ENCODE results near the gene PLEKHA6. TPM values are rescaled to one million over a fixed set of nuclear protein-coding genes. Genes with fewer than 3 reads are reported as not detected.

The PLEKHA6 gene
- total and polyA plus RNA-seq, 2 experiments from 2014 or later, result 2.8 to 6.2 TPM

DNA sequence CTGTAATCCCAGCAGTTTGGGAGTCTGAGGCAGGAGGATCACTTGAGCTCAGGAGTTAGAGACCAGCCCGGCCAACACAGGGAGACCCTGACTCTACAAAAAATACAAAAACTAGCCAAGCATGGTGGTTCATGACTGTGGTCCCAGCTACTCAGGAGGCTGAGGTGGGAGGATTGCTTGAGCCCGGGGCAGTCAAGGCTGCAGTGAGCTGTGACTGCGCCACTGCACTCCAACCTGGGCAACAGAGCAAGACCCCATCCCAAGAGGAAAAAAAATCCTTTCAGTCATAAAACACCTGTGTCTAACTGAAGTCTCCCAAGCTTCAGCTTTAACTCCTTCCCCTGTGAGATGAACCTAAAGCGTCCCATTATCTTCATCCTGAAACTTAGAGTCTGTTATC is 112.9 kb downstream of the PLEKHA6 start:
- no peak for TF ChIP-seq ZNF114 (CRISPR knock-in tag; IDR thresholded peaks at IDR 0.05)
- TF ChIP-seq EZH2phosphoT487 (IDR thresholded peaks at IDR 0.05; ENCODE audit: unreplicated experiment), result no peak
- TF ChIP-seq JUNB (IDR thresholded peaks at IDR 0.05; ENCODE audit: unreplicated experiment), result no peak
- TF ChIP-seq, protein P1, sequence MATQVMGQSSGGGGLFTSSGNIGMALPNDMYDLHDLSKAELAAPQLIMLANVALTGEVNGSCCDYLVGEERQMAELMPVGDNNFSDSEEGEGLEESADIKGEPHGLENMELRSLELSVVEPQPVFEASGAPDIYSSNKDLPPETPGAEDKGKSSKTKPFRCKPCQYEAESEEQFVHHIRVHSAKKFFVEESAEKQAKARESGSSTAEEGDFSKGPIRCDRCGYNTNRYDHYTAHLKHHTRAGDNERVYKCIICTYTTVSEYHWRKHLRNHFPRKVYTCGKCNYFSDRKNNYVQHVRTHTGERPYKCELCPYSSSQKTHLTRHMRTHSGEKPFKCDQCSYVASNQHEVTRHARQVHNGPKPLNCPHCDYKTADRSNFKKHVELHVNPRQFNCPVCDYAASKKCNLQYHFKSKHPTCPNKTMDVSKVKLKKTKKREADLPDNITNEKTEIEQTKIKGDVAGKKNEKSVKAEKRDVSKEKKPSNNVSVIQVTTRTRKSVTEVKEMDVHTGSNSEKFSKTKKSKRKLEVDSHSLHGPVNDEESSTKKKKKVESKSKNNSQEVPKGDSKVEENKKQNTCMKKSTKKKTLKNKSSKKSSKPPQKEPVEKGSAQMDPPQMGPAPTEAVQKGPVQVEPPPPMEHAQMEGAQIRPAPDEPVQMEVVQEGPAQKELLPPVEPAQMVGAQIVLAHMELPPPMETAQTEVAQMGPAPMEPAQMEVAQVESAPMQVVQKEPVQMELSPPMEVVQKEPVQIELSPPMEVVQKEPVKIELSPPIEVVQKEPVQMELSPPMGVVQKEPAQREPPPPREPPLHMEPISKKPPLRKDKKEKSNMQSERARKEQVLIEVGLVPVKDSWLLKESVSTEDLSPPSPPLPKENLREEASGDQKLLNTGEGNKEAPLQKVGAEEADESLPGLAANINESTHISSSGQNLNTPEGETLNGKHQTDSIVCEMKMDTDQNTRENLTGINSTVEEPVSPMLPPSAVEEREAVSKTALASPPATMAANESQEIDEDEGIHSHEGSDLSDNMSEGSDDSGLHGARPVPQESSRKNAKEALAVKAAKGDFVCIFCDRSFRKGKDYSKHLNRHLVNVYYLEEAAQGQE (IDR thresholded peaks at IDR 0.05; ENCODE audit: unreplicated experiment), result no peak
- TF ChIP-seq NANOG (IDR thresholded peaks at IDR 0.05; ENCODE audit: borderline replicate concordance), result no peak
- TF ChIP-seq, protein P2, sequence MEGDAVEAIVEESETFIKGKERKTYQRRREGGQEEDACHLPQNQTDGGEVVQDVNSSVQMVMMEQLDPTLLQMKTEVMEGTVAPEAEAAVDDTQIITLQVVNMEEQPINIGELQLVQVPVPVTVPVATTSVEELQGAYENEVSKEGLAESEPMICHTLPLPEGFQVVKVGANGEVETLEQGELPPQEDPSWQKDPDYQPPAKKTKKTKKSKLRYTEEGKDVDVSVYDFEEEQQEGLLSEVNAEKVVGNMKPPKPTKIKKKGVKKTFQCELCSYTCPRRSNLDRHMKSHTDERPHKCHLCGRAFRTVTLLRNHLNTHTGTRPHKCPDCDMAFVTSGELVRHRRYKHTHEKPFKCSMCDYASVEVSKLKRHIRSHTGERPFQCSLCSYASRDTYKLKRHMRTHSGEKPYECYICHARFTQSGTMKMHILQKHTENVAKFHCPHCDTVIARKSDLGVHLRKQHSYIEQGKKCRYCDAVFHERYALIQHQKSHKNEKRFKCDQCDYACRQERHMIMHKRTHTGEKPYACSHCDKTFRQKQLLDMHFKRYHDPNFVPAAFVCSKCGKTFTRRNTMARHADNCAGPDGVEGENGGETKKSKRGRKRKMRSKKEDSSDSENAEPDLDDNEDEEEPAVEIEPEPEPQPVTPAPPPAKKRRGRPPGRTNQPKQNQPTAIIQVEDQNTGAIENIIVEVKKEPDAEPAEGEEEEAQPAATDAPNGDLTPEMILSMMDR (conservative IDR thresholded peaks at IDR 0.05; ENCODE audit: low read depth in 2 of 2), result no peak
- no peak for TF ChIP-seq POLR2AphosphoS5 (IDR thresholded peaks at IDR 0.05; ENCODE audit: low read depth)
- TF ChIP-seq, protein P3, sequence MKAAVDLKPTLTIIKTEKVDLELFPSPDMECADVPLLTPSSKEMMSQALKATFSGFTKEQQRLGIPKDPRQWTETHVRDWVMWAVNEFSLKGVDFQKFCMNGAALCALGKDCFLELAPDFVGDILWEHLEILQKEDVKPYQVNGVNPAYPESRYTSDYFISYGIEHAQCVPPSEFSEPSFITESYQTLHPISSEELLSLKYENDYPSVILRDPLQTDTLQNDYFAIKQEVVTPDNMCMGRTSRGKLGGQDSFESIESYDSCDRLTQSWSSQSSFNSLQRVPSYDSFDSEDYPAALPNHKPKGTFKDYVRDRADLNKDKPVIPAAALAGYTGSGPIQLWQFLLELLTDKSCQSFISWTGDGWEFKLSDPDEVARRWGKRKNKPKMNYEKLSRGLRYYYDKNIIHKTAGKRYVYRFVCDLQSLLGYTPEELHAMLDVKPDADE (IDR thresholded peaks at IDR 0.05), result no peak
- no peak for TF ChIP-seq CREB1 (CRISPR knock-in tag; IDR thresholded peaks at IDR 0.05; ENCODE audit: low read depth)
- TF ChIP-seq, protein P4, sequence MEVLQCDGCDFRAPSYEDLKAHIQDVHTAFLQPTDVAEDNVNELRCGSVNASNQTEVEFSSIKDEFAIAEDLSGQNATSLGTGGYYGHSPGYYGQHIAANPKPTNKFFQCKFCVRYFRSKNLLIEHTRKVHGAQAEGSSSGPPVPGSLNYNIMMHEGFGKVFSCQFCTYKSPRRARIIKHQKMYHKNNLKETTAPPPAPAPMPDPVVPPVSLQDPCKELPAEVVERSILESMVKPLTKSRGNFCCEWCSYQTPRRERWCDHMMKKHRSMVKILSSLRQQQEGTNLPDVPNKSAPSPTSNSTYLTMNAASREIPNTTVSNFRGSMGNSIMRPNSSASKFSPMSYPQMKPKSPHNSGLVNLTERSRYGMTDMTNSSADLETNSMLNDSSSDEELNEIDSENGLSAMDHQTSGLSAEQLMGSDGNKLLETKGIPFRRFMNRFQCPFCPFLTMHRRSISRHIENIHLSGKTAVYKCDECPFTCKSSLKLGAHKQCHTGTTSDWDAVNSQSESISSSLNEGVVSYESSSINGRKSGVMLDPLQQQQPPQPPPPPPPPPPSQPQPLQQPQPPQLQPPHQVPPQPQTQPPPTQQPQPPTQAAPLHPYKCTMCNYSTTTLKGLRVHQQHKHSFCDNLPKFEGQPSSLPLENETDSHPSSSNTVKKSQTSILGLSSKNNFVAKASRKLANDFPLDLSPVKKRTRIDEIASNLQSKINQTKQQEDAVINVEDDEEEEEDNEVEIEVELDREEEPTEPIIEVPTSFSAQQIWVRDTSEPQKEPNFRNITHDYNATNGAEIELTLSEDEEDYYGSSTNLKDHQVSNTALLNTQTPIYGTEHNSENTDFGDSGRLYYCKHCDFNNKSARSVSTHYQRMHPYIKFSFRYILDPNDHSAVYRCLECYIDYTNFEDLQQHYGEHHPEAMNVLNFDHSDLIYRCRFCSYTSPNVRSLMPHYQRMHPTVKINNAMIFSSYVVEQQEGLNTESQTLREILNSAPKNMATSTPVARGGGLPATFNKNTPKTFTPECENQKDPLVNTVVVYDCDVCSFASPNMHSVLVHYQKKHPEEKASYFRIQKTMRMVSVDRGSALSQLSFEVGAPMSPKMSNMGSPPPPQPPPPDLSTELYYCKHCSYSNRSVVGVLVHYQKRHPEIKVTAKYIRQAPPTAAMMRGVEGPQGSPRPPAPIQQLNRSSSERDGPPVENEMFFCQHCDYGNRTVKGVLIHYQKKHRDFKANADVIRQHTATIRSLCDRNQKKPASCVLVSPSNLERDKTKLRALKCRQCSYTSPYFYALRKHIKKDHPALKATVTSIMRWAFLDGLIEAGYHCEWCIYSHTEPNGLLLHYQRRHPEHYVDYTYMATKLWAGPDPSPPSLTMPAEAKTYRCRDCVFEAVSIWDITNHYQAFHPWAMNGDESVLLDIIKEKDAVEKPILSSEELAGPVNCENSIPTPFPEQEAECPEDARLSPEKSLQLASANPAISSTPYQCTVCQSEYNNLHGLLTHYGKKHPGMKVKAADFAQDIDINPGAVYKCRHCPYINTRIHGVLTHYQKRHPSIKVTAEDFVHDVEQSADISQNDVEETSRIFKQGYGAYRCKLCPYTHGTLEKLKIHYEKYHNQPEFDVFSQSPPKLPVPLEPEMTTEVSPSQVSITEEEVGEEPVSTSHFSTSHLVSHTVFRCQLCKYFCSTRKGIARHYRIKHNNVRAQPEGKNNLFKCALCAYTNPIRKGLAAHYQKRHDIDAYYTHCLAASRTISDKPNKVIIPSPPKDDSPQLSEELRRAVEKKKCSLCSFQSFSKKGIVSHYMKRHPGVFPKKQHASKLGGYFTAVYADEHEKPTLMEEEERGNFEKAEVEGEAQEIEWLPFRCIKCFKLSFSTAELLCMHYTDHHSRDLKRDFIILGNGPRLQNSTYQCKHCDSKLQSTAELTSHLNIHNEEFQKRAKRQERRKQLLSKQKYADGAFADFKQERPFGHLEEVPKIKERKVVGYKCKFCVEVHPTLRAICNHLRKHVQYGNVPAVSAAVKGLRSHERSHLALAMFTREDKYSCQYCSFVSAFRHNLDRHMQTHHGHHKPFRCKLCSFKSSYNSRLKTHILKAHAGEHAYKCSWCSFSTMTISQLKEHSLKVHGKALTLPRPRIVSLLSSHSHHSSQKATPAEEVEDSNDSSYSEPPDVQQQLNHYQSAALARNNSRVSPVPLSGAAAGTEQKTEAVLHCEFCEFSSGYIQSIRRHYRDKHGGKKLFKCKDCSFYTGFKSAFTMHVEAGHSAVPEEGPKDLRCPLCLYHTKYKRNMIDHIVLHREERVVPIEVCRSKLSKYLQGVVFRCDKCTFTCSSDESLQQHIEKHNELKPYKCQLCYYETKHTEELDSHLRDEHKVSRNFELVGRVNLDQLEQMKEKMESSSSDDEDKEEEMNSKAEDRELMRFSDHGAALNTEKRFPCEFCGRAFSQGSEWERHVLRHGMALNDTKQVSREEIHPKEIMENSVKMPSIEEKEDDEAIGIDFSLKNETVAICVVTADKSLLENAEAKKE (CRISPR knock-in tag; IDR thresholded peaks at IDR 0.05), result no peak
- TF ChIP-seq EZH2 (IDR thresholded peaks at IDR 0.05; ENCODE audit: low read depth, unreplicated experiment), result no peak
- TF ChIP-seq ZNF331 (CRISPR knock-in tag; IDR thresholded peaks at IDR 0.05; ENCODE audit: low read depth), result no peak
- no peak for TF ChIP-seq STAT1 (IDR thresholded peaks at IDR 0.05; ENCODE audit: unreplicated experiment)
- no peak overlapping the region for H3K4me3 ChIP-seq
- H3K36me3 ChIP-seq (ENCODE audit: insufficient read depth), result no peaks in the 10 kb centered on the region
- 0 out of 2 replicates have a peak, but pooled peaks cover 5% of the 10 kb centered on the region for H3K4me1 ChIP-seq (ENCODE audit: insufficient read depth)
- H3F3A ChIP-seq (replicated peaks; ENCODE audit: low read depth), result no peaks in the 10 kb centered on the region
- Mint-ChIP-seq H3K9me3 (no peaks in the 10 kb centered on the region), H3K27me3 (ENCODE audit: insufficient read depth, low read depth, poor library complexity) (peaks cover 6% of the 10 kb centered on the region), H3K4me1 (peaks cover 16% of the 10 kb centered on the region), H3K36me3 (ENCODE audit: low read depth) (peaks cover 30% of the 10 kb centered on the region; the same call in 2 of the 3 replicates), H3K27ac (no peak overlapping the region), H3K4me3 (no peak overlapping the region)
- no peaks in the 10 kb centered on the region for H3K79me2 ChIP-seq (replicated peaks; ENCODE audit: insufficient read depth)
- DNase-seq (ENCODE audit: low spot score) (no peak), ATAC-seq (no peak)
- H3K9me2 ChIP-seq (ENCODE audit: insufficient read depth), result no peaks in the 10 kb centered on the region
- H2AFZ ChIP-seq, result no peak overlapping the region
- no peak overlapping the region for H3K4me2 ChIP-seq
- H3K27ac ChIP-seq (ENCODE audit: low read depth), result no peak overlapping the region
- H4K20me1 ChIP-seq (replicated peaks; ENCODE audit: insufficient read depth), result no peaks in the 10 kb centered on the region
- no peaks in the 10 kb centered on the region for H3K27me3 ChIP-seq (ENCODE audit: insufficient read depth)

Measured in GM23338 (cell line).